ENCODE data around the gene CLIC1.

GRCh38 chr6:31691564-31692108, 44.7 kb downstream of the CLIC1 start:
- TF ChIP-seq CTCF (IDR thresholded peaks at IDR 0.05) (no peak), POLR2A (IDR thresholded peaks at IDR 0.05) (no peak)

All from breast epithelium (tissue), 3 donors.